Left colon (tissue), 2 donors: Measurements from ENCODE around the gene RRAGD. TPM values are rescaled to one million over a fixed set of nuclear protein-coding genes. Genes with fewer than 3 reads are reported as not detected.

ENCODE experiments used
- ATAC-seq: fragments of 200-7000 bp; cut with Tn5 transposase; one replicate; pipeline ENCODE4 v1.9.1; 2020; ENCODE audit warnings: mild to moderate bottlenecking, moderate library complexity
- DNase-seq, 2 donors: peaks; one replicate each; pipeline ENCODE4 v3.0.0-alpha.2; 2020
- intact Hi-C, 2 donors: fragments of 100-400 bp; cut with DNase I in 1 of 2; cut with micrococcal nuclease in 1 of 2; formaldehyde crosslinking; loops; one replicate each; pipeline versions ENCODE4 v1.11.2 to v1.14.0; 2022; cut with DNase I, micrococcal nuclease
- total RNA-seq, 2 donors: library from RNA; stranded (reverse); fragmentation: NEBNext Ultra II Directional; extraction: Animal tissue kit (Norgen Biotek cat#: 25700); gene quantifications; one replicate each; pipeline ENCODE4 v1.2.1, GENCODE V29; 2021
- donor health status: DM: no; HTN: no; CAD: no.
- donor health status: DM: yes; HTN: yes; CAD: no.

Gene RRAGD
- total RNA-seq, 2 donors from 2014 or later = 1.4 to 5.9 TPM

- DNase-seq = no peak
- no peak for ATAC-seq
- intact Hi-C loops = no loop called here
These were observed 25.1 kb downstream of the RRAGD start for GRCh38 chr6:89386917-89387491.

GRCh38 chr6:89385846-89386245 lies 26.2 kb downstream of the RRAGD start:
- no peak for DNase-seq
- ATAC-seq = no peak
- intact Hi-C loops = no loop called here

GRCh38 chr6:89385156-89385667 lies 26.9 kb downstream of the RRAGD start:
- intact Hi-C loops = no loop called here
- DNase-seq (no peak), ATAC-seq (no peak)

- no peak for DNase-seq
- intact Hi-C loops = no loop called here
These were observed 31.0 kb downstream of the RRAGD start for GRCh38 chr6:89381031-89381430.

GRCh38 chr6:89379281-89379680 lies 32.8 kb downstream of the RRAGD start:
- DNase-seq = no peak
- intact Hi-C loops = loop anchor here in 1 of 2 donors (10.0 kb wide), 1 partner anchor 394 kb away; no protein-coding TSS in a partner anchor
- ATAC-seq = no peak

More at GRCh38 chr6:89381031-89381430, 31.0 kb downstream of the RRAGD start:
- no peak for ATAC-seq

- ATAC-seq (no peak), DNase-seq (no peak)
- intact Hi-C loops = loop anchor here in 1 of 2 donors (10.0 kb wide), 1 partner anchor 394 kb away; no protein-coding TSS in a partner anchor
These were observed 33.4 kb downstream of the RRAGD start for GRCh38 chr6:89378628-89379027.

GRCh38 chr6:89375427-89376267 lies 36.4 kb downstream of the RRAGD start:
- ATAC-seq (peak; percentile 98), DNase-seq (peak; percentile 75 to 87)
- intact Hi-C loops = loop anchor here in 1 of 2 donors (10.0 kb wide), 1 partner anchor 391 kb away; no protein-coding TSS in a partner anchor

- intact Hi-C loops = loop anchor here in 1 of 2 donors (10.0 kb wide), 1 partner anchor 388 kb away; no protein-coding TSS in a partner anchor
- ATAC-seq (no peak), DNase-seq (no peak)
These were observed 39.6 kb downstream of the RRAGD start for GRCh38 chr6:89372506-89372901.

GRCh38 chr6:89371849-89372505 lies 40.1 kb downstream of the RRAGD start:
- intact Hi-C loops = loop anchor here in 1 of 2 donors (10.0 kb wide), 1 partner anchor 387 kb away; no protein-coding TSS in a partner anchor
- ATAC-seq = peak; percentile 72
- peak; percentile 72 to 84 for DNase-seq

GRCh38 chr6:89368999-89369398 lies 43.1 kb downstream of the RRAGD start:
- DNase-seq = peak; percentile 54 to 69
- intact Hi-C loops = no loop called here
- ATAC-seq = peak; percentile 86

GRCh38 chr6:89368107-89368506 lies 44.0 kb downstream of the RRAGD start:
- peak; percentile 48 to 83 for DNase-seq
- intact Hi-C loops = no loop called here
- peak; percentile 71 for ATAC-seq

GRCh38 chr6:89364586-89364985 lies 47.5 kb downstream of the RRAGD start:
- no peak for DNase-seq
- ATAC-seq = no peak
- intact Hi-C loops = no loop called here

- no peak for DNase-seq
- ATAC-seq = no peak
- intact Hi-C loops = no loop called here
These were observed 50.9 kb downstream of the RRAGD start for GRCh38 chr6:89361171-89361570.

GRCh38 chr6:89360415-89360999 lies 51.6 kb downstream of the RRAGD start:
- no peak for ATAC-seq
- intact Hi-C loops = no loop called here
- no peak for DNase-seq

- ATAC-seq (no peak), DNase-seq (no peak)
- intact Hi-C loops = no loop called here
These were observed 52.5 kb downstream of the RRAGD start for GRCh38 chr6:89359561-89359960.

GRCh38 chr6:89357390-89357789 lies 54.7 kb downstream of the RRAGD start:
- no peak for DNase-seq
- intact Hi-C loops = no loop called here
- no peak for ATAC-seq

- intact Hi-C loops = no loop called here
- ATAC-seq (no peak), DNase-seq (no peak)
These were observed 55.4 kb downstream of the RRAGD start for GRCh38 chr6:89356642-89357170.

GRCh38 chr6:89355511-89356194 lies 56.4 kb downstream of the RRAGD start:
- DNase-seq (no peak), ATAC-seq (no peak)
- intact Hi-C loops = no loop called here
